HepG2 (cell line): Measurements from ENCODE around the gene EEFSEC. TPM values are rescaled to one million over a fixed set of nuclear protein-coding genes. Genes with fewer than 3 reads are reported as not detected.

Source experiments
- ATAC-seq: fragments of 200-7000 bp; cut with Tn5 transposase; 3 replicates; pipeline ENCODE4 v1.9.1; 2020; ENCODE audit warnings: mild to moderate bottlenecking, moderate library complexity
- BruUV-seq: library from RNA; stranded (reverse); fragments of 400-500 nt; replicated peaks from 2 replicates; lab custom pipeline; 2021; lab: Mats Ljungman, UMichigan
- CTCF ChIA-PET: fragments of 300-600 bp; formaldehyde crosslinking; extraction: SDS; loops from one replicate; lab custom pipeline; 2021; ENCODE audit warnings: low total read pairs, inconsistent platforms, low intra/inter-chr PET ratio; lab: Yijun Ruan, JAX
- POLR2A ChIA-PET: fragments of 350-600 bp; sonication (Branson Sonifier 250); formaldehyde crosslinking; loops from one replicate; lab custom pipeline; 2020; ENCODE audit warnings: antibody characterized with exemption, inconsistent platforms; lab: Yijun Ruan, JAX
- DNase-seq: peaks from one replicate; pipeline ENCODE4 v3.0.0-alpha.2; 2015; ENCODE audit warnings: low spot score
- FAIRE-seq: peaks from 3 replicates; lab custom pipeline; 2011; peaks lifted over from hg19 to GRCh38; lab: Jason Lieb, UNC
- H2AFZ ChIP-seq: one replicate; pipeline ENCODE4 v1.6.1; 2011; ENCODE audit warnings: low read length, inconsistent platforms
- H3K27ac ChIP-seq: fragments of 300-600 bp; 3 replicates; pipeline ENCODE4 v1.8.0; 2011; ENCODE audit warnings: mixed run types, mild to moderate bottlenecking, mixed read lengths, low read length, inconsistent platforms; ENCODE audit not compliant: insufficient read depth; ENCODE audit errors: extremely low read length
- H3K27me3 ChIP-seq, 2 experiments: fragments of 200-600 bp in 1 of 2; 2 replicates in 1 of 2; 3 replicates in 1 of 2; pipeline versions ENCODE4 v1.6.0 to v1.8.0; 2011; ENCODE audit warnings: low read length in 2 of 2, mild to moderate bottlenecking in 2 of 2, moderate library complexity in 2 of 2, inconsistent platforms in 1 of 2; ENCODE audit not compliant: insufficient read depth in 2 of 2, control insufficient read depth in 1 of 2
- H3K36me3 ChIP-seq, 2 experiments: fragments of 200-600 bp in 1 of 2; replicated peaks in 1 of 2; 2 replicates in 1 of 2; 3 replicates in 1 of 2; pipeline versions ENCODE4 v1.5.1 to v1.8.0; 2011; ENCODE audit warnings: low read length in 2 of 2, inconsistent platforms in 1 of 2; ENCODE audit not compliant: insufficient read depth in 2 of 2, control insufficient read depth in 1 of 2
- H3K4me1 ChIP-seq: 2 replicates; pipeline ENCODE4 v1.5.1; 2012; ENCODE audit warnings: low read length, inconsistent platforms; ENCODE audit not compliant: insufficient read depth
- H3K4me2 ChIP-seq: 2 replicates; pipeline ENCODE4 v1.6.0; 2011; ENCODE audit warnings: low read depth, low read length, inconsistent platforms
- H3K4me3 ChIP-seq, 3 experiments: fragments of 200-600 bp in 1 of 3; sonication (generic), shearing (Covaris generic) in 1 of 3; replicated peaks in 1 of 3; 2 replicates each; pipeline ENCODE4 v1.5.1; 2011 to 2016; ENCODE audit warnings: low read length in 3 of 3, inconsistent platforms in 2 of 3, low read depth in 2 of 3, mild to moderate bottlenecking in 2 of 3, control low read depth in 1 of 3, mixed read lengths in 1 of 3; ENCODE audit not compliant: insufficient read depth in 1 of 3
- H3K79me2 ChIP-seq: one replicate; pipeline ENCODE4 v1.6.1; 2011; ENCODE audit warnings: low read length, inconsistent platforms; ENCODE audit not compliant: insufficient read depth
- H3K9ac ChIP-seq: 2 replicates; pipeline ENCODE4 v1.6.0; 2011; ENCODE audit warnings: mild to moderate bottlenecking, low read depth, low read length, inconsistent platforms; ENCODE audit not compliant: insufficient read depth
- H3K9me3 ChIP-seq: 2 replicates; pipeline ENCODE4 v1.5.1; 2012; ENCODE audit warnings: mild to moderate bottlenecking, low read length
- H4K20me1 ChIP-seq: 2 replicates; pipeline ENCODE4 v1.6.0; 2011; ENCODE audit warnings: inconsistent platforms, mild to moderate bottlenecking, low read length, moderate library complexity; ENCODE audit not compliant: insufficient read depth
- CHD4 ChIP-seq: fragments of 200-600 bp; sonication (generic); IDR thresholded peaks from 2 replicates; pipeline ENCODE4 v1.7.0; 2017; ENCODE audit warnings: mild to moderate bottlenecking, low read length, borderline replicate concordance
- E2F1 ChIP-seq: sonication (generic); formaldehyde crosslinking; IDR thresholded peaks from 2 replicates; pipeline ENCODE4 v1.5.0; 2020; ENCODE audit warnings: missing genetic modification reagents
- MED1 ChIP-seq: sonication (generic); formaldehyde crosslinking; IDR thresholded peaks from 2 replicates; pipeline ENCODE4 v1.4.0; 2020; ENCODE audit warnings: missing genetic modification reagents
- RAD21 ChIP-seq: fragments of 450-650 bp; formaldehyde crosslinking; IDR thresholded peaks from 2 replicates; pipeline ENCODE4 v1.5.0; 2020; ENCODE audit warnings: mild to moderate bottlenecking
- SMAD3 ChIP-seq: sonication (generic); formaldehyde crosslinking; IDR thresholded peaks from 2 replicates; pipeline ENCODE4 v1.4.0; 2020; ENCODE audit warnings: missing genetic modification reagents
- ZNF3 ChIP-seq: IDR thresholded peaks from 2 replicates; pipeline ENCODE4 v1.7.0; 2017; ENCODE audit warnings: inconsistent platforms
- ZNF761 ChIP-seq: sonication (generic); formaldehyde crosslinking; conservative IDR thresholded peaks from 2 replicates; pipeline ENCODE4 v1.4.0; 2020; ENCODE audit warnings: mild to moderate bottlenecking, missing genetic modification reagents
- ZSCAN12 ChIP-seq: sonication (generic); formaldehyde crosslinking; IDR thresholded peaks from 2 replicates; pipeline ENCODE4 v1.9.0; 2021; ENCODE audit warnings: mild to moderate bottlenecking, missing genetic modification reagents
- WGBS: methylation state at CpG from one replicate; pipeline ENCODE4 v1.1.6; 2017; ENCODE audit warnings: low lambda C conversion rate; 5-methylcytosine and 5-hydroxymethylcytosine counted together
- in situ Hi-C: cut with HindIII; loops from 2 replicates; pipeline ENCODE4 v1.10.0; 2017; ENCODE audit warnings: low pct_unique_long_range_greater_than_20kb; ENCODE audit not compliant: extremely low pct_ligation_motif_present
- intact Hi-C: fragments of 100-400 bp; cut with micrococcal nuclease; formaldehyde crosslinking; loops from one replicate; pipeline ENCODE4 v1.10.0; 2022; ENCODE audit not compliant: unreplicated experiment
- polyA plus RNA-seq, 8 experiments: library from polyadenylated mRNA; depleted of rRNA in 3 of 8; stranded (reverse) in 7 of 8; unstranded in 1 of 8; fragments of >200 nt; fragmentation: Illumina TruSeq in 4 of 8; extraction: Trizol in 4 of 8; gene quantifications; 2 replicates each; pipeline versions ENCODE4 v1.2.1 to v1.2.3, GENCODE V29; 2011 to 2016; ENCODE audit warnings: low read depth in 4 of 8, missing spikeins in 1 of 8, mixed read lengths in 1 of 8; ENCODE audit not compliant: insufficient read depth in 1 of 8
- total RNA-seq, 5 experiments: library from RNA; depleted of rRNA; stranded (reverse); fragments of >200 nt; fragmentation: Illumina TruSeq; extraction: Trizol; gene quantifications; 2 replicates each; pipeline ENCODE4 v1.2.3, GENCODE V29; 2016; ENCODE audit warnings: low read depth in 1 of 5
- TF ChIP-seq, protein P1 (sequence below): sonication (generic); formaldehyde crosslinking; IDR thresholded peaks from 2 replicates; pipeline ENCODE4 v1.4.0; 2020; ENCODE audit warnings: missing genetic modification reagents, borderline replicate concordance
- TF ChIP-seq, protein P2 (sequence below): sonication (generic); formaldehyde crosslinking; IDR thresholded peaks from 2 replicates; pipeline ENCODE4 v1.4.0; 2020; ENCODE audit warnings: mild to moderate bottlenecking, missing genetic modification reagents
- TF ChIP-seq, protein P3 (sequence below): sonication (generic); formaldehyde crosslinking; conservative IDR thresholded peaks from 2 replicates; pipeline ENCODE4 v1.4.0; 2020; ENCODE audit warnings: missing genetic modification reagents

The EEFSEC gene
- total and polyA plus RNA-seq, 2 of the 13 experiments (the other 11 are each of a cell fraction or from before 2014, with no cell fraction given): 6.4 to 24.2 TPM

DNA sequence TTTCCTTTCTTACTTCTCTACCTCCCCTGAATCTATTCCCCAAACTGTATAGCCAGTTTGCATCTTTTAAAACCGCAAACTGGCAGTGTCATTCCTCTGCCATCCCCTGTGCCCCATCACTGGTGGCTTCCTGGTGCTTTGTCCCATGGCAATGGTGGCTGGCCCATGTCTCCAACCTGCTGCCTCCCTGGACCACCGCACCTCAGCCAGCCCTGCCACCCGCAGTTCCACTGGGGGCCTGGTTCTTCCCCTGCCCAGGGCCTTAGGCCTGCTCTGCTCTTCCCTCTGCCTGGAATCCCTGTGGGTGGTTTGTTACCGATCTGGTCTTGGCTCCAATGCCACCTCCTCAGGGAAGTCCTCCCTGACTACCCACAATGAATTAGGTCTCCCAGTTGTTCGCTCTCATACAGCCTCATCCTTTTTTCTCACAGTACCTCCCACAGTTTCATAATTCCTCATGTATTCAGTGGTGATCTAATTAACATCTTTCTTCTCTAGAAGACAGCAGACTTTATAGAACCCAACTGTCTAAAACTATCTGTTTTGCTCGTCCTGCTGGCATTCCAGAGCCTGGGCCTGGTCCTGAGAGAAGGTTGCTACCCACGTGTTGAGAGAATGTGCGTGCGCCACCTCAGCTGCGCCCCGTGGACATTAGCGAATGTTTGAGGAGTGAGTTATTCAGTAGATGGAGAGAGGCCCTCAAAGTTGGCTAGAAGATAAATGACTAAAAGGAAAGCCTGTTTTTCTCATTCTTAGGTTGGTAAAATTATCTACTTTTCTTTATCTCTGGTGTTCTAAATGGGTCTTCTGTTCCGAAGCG lies 183.3 kb downstream of the EEFSEC start:
- H3K27me3 ChIP-seq: no peaks in the 10 kb centered on the region
- peaks cover 13% of the 10 kb centered on the region for H3K4me1 ChIP-seq
- no TSS peak for BruUV-seq
- 96% methylated on average over 14 of the region's 14 CpGs for WGBS
- H3K9me3 ChIP-seq: no peaks in the 10 kb centered on the region
- POLR2A ChIA-PET: no interaction called here
- H3K79me2 ChIP-seq: no peaks in the 10 kb centered on the region
- intact Hi-C loops: no loop called here
- H3K9ac ChIP-seq: no peak overlapping the region
- no peak overlapping the region for H2AFZ ChIP-seq
- H3K4me2 ChIP-seq: no peak overlapping the region
- DNase-seq: no peak
- ATAC-seq: no peak
- CTCF ChIA-PET: no interaction called here
- no peak overlapping the region for H3K27ac ChIP-seq
- H4K20me1 ChIP-seq: no peaks in the 10 kb centered on the region
- peaks cover 8 to 18% of the 10 kb centered on the region in 2 experiments; a peak in 4 of 5 replicates for H3K36me3 ChIP-seq
- no peak overlapping the region for H3K4me3 ChIP-seq
- FAIRE-seq: no peak
- in situ Hi-C loops: no loop called here
- TF ChIP-seq, protein P1, sequence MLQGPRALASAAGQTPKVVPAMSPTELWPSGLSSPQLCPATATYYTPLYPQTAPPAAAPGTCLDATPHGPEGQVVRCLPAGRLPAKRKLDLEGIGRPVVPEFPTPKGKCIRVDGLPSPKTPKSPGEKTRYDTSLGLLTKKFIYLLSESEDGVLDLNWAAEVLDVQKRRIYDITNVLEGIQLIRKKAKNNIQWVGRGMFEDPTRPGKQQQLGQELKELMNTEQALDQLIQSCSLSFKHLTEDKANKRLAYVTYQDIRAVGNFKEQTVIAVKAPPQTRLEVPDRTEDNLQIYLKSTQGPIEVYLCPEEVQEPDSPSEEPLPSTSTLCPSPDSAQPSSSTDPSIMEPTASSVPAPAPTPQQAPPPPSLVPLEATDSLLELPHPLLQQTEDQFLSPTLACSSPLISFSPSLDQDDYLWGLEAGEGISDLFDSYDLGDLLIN: no peak
- no peak for TF ChIP-seq ZSCAN12 (CRISPR knock-in tag)
- TF ChIP-seq SMAD3 (CRISPR knock-in tag): no peak
- no peak for TF ChIP-seq ZNF761 (CRISPR knock-in tag)
- TF ChIP-seq, protein P2, sequence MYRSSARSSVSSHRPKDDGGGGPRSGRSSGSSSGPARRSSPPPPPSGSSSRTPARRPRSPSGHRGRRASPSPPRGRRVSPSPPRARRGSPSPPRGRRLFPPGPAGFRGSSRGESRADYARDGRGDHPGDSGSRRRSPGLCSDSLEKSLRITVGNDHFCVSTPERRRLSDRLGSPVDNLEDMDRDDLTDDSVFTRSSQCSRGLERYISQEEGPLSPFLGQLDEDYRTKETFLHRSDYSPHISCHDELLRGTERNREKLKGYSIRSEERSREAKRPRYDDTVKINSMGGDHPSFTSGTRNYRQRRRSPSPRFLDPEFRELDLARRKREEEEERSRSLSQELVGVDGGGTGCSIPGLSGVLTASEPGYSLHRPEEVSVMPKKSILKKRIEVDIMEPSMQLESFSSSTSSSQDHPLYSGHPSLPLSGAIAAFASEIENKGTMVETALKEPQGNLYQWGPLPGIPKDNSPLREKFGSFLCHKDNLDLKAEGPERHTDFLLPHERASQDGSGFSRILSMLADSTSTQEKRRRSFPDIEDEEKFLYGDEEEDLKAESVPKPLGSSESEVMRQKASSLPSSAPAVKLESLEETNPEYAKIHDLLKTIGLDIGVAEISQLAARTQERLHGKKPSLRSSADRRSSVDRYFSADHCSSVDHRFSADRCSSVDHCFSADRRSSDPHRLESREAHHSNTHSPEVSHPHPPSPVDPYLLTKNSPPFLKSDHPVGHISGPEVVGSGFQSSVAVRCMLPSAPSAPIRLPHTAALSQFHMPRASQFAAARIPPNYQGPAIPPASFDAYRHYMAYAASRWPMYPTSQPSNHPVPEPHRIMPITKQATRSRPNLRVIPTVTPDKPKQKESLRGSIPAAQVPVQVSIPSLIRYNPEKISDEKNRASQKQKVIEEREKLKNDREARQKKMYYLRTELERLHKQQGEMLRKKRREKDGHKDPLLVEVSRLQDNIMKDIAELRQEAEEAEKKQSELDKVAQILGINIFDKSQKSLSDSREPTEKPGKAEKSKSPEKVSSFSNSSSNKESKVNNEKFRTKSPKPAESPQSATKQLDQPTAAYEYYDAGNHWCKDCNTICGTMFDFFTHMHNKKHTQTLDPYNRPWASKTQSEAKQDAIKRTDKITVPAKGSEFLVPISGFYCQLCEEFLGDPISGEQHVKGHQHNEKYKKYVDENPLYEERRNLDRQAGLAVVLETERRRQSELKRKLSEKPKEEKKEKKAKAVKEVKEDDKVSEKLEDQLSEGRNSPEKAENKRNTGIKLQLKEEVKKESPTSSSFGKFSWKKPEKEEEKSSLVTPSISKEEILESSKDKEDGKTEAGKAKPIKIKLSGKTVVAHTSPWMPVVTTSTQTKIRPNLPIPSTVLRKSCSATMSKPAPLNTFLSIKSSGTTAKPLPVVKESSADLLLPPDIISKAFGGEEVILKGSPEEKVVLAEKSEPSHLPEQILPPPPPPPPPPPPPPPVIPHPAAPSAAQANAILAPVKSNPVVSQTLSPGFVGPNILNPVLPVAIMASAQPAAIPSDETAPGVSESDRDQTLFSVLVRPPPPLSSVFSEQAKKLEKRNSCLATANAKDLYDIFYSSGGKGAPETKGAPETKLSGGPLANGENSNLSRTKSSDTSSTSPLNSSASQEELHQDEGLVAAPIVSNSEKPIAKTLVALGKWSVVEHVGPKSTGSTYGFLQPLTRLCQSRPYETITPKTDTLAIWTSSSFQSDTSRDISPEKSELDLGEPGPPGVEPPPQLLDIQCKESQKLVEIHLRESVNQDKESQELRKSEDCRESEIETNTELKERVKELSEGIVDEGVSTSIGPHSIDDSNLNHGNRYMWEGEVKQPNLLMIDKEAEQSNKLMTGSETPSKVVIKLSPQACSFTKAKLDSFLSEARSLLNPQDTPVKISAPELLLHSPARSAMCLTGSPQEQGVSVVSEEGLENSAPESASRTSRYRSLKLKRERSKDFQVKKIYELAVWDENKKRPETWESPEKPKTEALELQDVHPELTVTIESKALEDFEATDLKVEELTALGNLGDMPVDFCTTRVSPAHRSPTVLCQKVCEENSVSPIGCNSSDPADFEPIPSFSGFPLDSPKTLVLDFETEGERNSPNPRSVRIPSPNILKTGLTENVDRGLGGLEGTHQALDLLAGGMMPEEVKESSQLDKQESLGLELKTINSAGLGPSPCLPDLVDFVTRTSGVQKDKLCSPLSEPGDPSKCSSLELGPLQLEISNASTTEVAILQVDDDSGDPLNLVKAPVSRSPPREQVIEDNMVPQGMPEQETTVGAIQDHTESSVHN (CRISPR knock-in tag): no peak
- TF ChIP-seq ZNF3 (CRISPR knock-in tag): no peak
- no peak for TF ChIP-seq RAD21 (CRISPR knock-in tag)
- TF ChIP-seq CHD4: no peak
- no peak for TF ChIP-seq MED1 (CRISPR knock-in tag)
- TF ChIP-seq, protein P3, sequence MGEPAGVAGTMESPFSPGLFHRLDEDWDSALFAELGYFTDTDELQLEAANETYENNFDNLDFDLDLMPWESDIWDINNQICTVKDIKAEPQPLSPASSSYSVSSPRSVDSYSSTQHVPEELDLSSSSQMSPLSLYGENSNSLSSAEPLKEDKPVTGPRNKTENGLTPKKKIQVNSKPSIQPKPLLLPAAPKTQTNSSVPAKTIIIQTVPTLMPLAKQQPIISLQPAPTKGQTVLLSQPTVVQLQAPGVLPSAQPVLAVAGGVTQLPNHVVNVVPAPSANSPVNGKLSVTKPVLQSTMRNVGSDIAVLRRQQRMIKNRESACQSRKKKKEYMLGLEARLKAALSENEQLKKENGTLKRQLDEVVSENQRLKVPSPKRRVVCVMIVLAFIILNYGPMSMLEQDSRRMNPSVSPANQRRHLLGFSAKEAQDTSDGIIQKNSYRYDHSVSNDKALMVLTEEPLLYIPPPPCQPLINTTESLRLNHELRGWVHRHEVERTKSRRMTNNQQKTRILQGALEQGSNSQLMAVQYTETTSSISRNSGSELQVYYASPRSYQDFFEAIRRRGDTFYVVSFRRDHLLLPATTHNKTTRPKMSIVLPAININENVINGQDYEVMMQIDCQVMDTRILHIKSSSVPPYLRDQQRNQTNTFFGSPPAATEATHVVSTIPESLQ (CRISPR knock-in tag): no peak
- TF ChIP-seq E2F1: no peak
